ENCODE results near the gene BMI1.

DNA sequence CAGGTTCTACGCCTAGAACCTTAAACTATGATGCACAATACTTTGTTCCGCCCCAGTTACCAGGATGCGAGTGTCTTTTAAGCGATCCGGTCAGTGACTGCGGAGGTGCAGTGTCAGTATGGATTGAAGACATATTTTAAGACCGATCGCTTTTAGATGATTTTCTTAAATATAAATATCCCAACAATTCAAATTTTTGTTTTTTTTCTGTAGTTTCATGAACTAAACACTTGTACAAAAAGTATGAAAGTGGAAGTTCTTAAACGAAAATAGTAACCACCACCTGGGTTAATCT, 3.9 kb upstream of the BMI1 start:
- TF ChIP-seq CTCF (IDR thresholded peaks at IDR 0.05) = no peak
- no peak for TF ChIP-seq EZH2 (IDR thresholded peaks at IDR 0.05)
